Measurements from ENCODE around the gene PRLR.

- TF ChIP-seq EZH2phosphoT487 (IDR thresholded peaks at IDR 0.05; ENCODE audit: unreplicated experiment): no peak
- TF ChIP-seq CTCF (conservative IDR thresholded peaks at IDR 0.05; ENCODE audit: low read depth in 2 of 2): no peak
- no peak for TF ChIP-seq EZH2 (IDR thresholded peaks at IDR 0.05; ENCODE audit: low read depth, unreplicated experiment)
- no peak for TF ChIP-seq ZNF462 (CRISPR knock-in tag; IDR thresholded peaks at IDR 0.05)
- no peak for TF ChIP-seq POLR2AphosphoS5 (IDR thresholded peaks at IDR 0.05; ENCODE audit: low read depth)
- TF ChIP-seq, protein P1, sequence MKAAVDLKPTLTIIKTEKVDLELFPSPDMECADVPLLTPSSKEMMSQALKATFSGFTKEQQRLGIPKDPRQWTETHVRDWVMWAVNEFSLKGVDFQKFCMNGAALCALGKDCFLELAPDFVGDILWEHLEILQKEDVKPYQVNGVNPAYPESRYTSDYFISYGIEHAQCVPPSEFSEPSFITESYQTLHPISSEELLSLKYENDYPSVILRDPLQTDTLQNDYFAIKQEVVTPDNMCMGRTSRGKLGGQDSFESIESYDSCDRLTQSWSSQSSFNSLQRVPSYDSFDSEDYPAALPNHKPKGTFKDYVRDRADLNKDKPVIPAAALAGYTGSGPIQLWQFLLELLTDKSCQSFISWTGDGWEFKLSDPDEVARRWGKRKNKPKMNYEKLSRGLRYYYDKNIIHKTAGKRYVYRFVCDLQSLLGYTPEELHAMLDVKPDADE (IDR thresholded peaks at IDR 0.05): no peak
- TF ChIP-seq, protein P2, sequence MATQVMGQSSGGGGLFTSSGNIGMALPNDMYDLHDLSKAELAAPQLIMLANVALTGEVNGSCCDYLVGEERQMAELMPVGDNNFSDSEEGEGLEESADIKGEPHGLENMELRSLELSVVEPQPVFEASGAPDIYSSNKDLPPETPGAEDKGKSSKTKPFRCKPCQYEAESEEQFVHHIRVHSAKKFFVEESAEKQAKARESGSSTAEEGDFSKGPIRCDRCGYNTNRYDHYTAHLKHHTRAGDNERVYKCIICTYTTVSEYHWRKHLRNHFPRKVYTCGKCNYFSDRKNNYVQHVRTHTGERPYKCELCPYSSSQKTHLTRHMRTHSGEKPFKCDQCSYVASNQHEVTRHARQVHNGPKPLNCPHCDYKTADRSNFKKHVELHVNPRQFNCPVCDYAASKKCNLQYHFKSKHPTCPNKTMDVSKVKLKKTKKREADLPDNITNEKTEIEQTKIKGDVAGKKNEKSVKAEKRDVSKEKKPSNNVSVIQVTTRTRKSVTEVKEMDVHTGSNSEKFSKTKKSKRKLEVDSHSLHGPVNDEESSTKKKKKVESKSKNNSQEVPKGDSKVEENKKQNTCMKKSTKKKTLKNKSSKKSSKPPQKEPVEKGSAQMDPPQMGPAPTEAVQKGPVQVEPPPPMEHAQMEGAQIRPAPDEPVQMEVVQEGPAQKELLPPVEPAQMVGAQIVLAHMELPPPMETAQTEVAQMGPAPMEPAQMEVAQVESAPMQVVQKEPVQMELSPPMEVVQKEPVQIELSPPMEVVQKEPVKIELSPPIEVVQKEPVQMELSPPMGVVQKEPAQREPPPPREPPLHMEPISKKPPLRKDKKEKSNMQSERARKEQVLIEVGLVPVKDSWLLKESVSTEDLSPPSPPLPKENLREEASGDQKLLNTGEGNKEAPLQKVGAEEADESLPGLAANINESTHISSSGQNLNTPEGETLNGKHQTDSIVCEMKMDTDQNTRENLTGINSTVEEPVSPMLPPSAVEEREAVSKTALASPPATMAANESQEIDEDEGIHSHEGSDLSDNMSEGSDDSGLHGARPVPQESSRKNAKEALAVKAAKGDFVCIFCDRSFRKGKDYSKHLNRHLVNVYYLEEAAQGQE (IDR thresholded peaks at IDR 0.05; ENCODE audit: unreplicated experiment): no peak
- no peak for TF ChIP-seq JUNB (IDR thresholded peaks at IDR 0.05; ENCODE audit: unreplicated experiment)
- TF ChIP-seq CREB1 (CRISPR knock-in tag; IDR thresholded peaks at IDR 0.05; ENCODE audit: low read depth): no peak
- no peak for TF ChIP-seq ZNF114 (CRISPR knock-in tag; IDR thresholded peaks at IDR 0.05)
Observed at GRCh38 chr5:35009019-35009418, 221.3 kb downstream of the PRLR start.
